Calu3 (cell line): ENCODE results near the gene RXYLT1. TPM values are rescaled to one million over a fixed set of nuclear protein-coding genes. Genes with fewer than 3 reads are reported as not detected.
A peak's percentile ranks its signal among the peaks of the same experiment; 100 is the strongest.

ENCODE experiments used
- BruUV-seq: library from RNA; stranded (reverse); fragments of 400-500 nt; replicated peaks from 2 replicates; lab custom pipeline; 2021; lab: Mats Ljungman, UMichigan
- CTCF ChIA-PET: fragments of 300-600 bp; sonication (Branson Sonifier 250); formaldehyde crosslinking; loops from one replicate; lab custom pipeline; 2022; ENCODE audit warnings: antibody characterized with exemption; lab: Charles Lee
- DNase-seq: peaks from one replicate; pipeline ENCODE4 v3.0.0; 2022
- H3K27ac Mint-ChIP-seq: one replicate; pipeline ENCODE4 v1.8.0; 2022; ENCODE audit warnings: mixed read lengths; ENCODE audit not compliant: unreplicated experiment
- H3K27me3 Mint-ChIP-seq: one replicate; pipeline ENCODE4 v1.8.0; 2022; ENCODE audit warnings: mixed read lengths; ENCODE audit not compliant: unreplicated experiment
- H3K36me3 Mint-ChIP-seq: one replicate; pipeline ENCODE4 v1.8.0; 2022; ENCODE audit warnings: mild to moderate bottlenecking, moderate library complexity, mixed read lengths; ENCODE audit not compliant: insufficient read depth, unreplicated experiment
- H3K4me1 Mint-ChIP-seq: one replicate; pipeline ENCODE4 v1.8.0; 2022; ENCODE audit warnings: mild to moderate bottlenecking, low read depth, mixed read lengths; ENCODE audit not compliant: unreplicated experiment
- H3K4me3 Mint-ChIP-seq: one replicate; pipeline ENCODE4 v1.8.0; 2022; ENCODE audit warnings: mild to moderate bottlenecking, low read depth, moderate library complexity, mixed read lengths; ENCODE audit not compliant: unreplicated experiment
- H3K9me3 Mint-ChIP-seq: one replicate; pipeline ENCODE4 v1.8.0; 2022; ENCODE audit warnings: low read depth, mixed read lengths; ENCODE audit not compliant: unreplicated experiment
- CTCF ChIP-seq: fragments of 200-600 bp; IDR thresholded peaks from one replicate; pipeline ENCODE4 v1.8.0; 2022; ENCODE audit warnings: antibody characterized with exemption; ENCODE audit not compliant: unreplicated experiment
- intact Hi-C: fragments of 100-400 bp; cut with micrococcal nuclease; formaldehyde crosslinking; loops from one replicate; pipeline ENCODE4 v1.10.0; 2022; ENCODE audit not compliant: unreplicated experiment
- total RNA-seq: library from RNA; stranded (reverse); gene quantifications from 2 replicates; pipeline ENCODE4 v1.2.3, GENCODE V29; 2022

The RXYLT1 gene
- total RNA-seq, 1 experiment from 2014 or later, result 28.6 TPM

GRCh38 chr12:63844391-63845341 lies 65.0 kb downstream of the RXYLT1 start, which contains the start of gene SRGAP1:
SRGAP1 (plus strand) TSS chr12:63844700; CDS start chr12:63844817, 117 bp downstream.
- Mint-ChIP-seq H3K36me3 (peaks cover 29% of the 10 kb centered on the region), H3K27me3 (no peaks in the 10 kb centered on the region), H3K4me3 (peak within 1 kb of the TSS; percentile 97), H3K27ac (peak within 1 kb of the TSS; percentile 93), H3K9me3 (no peaks in the 10 kb centered on the region), H3K4me1 (peaks cover 27% of the 10 kb centered on the region)
- intact Hi-C loops, result loop anchor here (1.0 to 5.0 kb wide), 3 partner anchors 74 to 337 kb away; no protein-coding TSS in a partner anchor
- peak; percentile 61 for DNase-seq
- no peak for TF ChIP-seq CTCF
- TSS peak; percentile 55 for BruUV-seq
- CTCF ChIA-PET, result interaction anchor here (0.5 to 2.5 kb wide), 13 partner anchors 9 to 559 kb away, joined by 3 to 18 read pairs (median 3); partner anchors contain the start of genes KICS2 and XPOT

GRCh38 chr12:63845726-63846125 lies 66.0 kb downstream of the RXYLT1 start:
- peaks cover 29% of the 10 kb centered on the region for H3K36me3 Mint-ChIP-seq
- intact Hi-C loops, result loop anchor here (1.0 to 5.0 kb wide), 5 partner anchors 73 to 336 kb away; no protein-coding TSS in a partner anchor
- peak overlapping the region; percentile 93 for H3K27ac Mint-ChIP-seq
- no peaks in the 10 kb centered on the region for H3K27me3 Mint-ChIP-seq
- H3K9me3 Mint-ChIP-seq, result no peaks in the 10 kb centered on the region
- H3K4me3 Mint-ChIP-seq, result peak overlapping the region; percentile 97
- no TSS peak for BruUV-seq
- no peak for TF ChIP-seq CTCF
- DNase-seq, result no peak
- H3K4me1 Mint-ChIP-seq, result peaks cover 33% of the 10 kb centered on the region
- CTCF ChIA-PET, result interaction anchor here (1.6 to 2.5 kb wide), 3 partner anchors 56 to 336 kb away, joined by 3 to 18 read pairs (median 14); no protein-coding TSS in a partner anchor

- CTCF ChIA-PET, result interaction anchor here (2.2 kb wide), 1 partner anchor 71 kb away, joined by 14 read pairs; no protein-coding TSS in a partner anchor
- peak; percentile 43 for DNase-seq
- no peaks in the 10 kb centered on the region for H3K9me3 Mint-ChIP-seq
- peak overlapping the region; percentile 97 for H3K4me3 Mint-ChIP-seq
- peaks cover 29% of the 10 kb centered on the region for H3K36me3 Mint-ChIP-seq
- no peak for TF ChIP-seq CTCF
- no peaks in the 10 kb centered on the region for H3K27me3 Mint-ChIP-seq
- intact Hi-C loops, result loop anchor here (2.0 to 5.0 kb wide), 3 partner anchors 132 to 241 kb away; no protein-coding TSS in a partner anchor
- BruUV-seq, result no TSS peak
- H3K27ac Mint-ChIP-seq, result peak overlapping the region; percentile 93
- H3K4me1 Mint-ChIP-seq, result peaks cover 33% of the 10 kb centered on the region
These were observed 66.7 kb downstream of the RXYLT1 start for GRCh38 chr12:63846238-63846967.

GRCh38 chr12:63848450-63848849 lies 68.7 kb downstream of the RXYLT1 start:
- CTCF ChIA-PET, result no interaction called here
- no peak for TF ChIP-seq CTCF
- peaks cover 23% of the 10 kb centered on the region for H3K36me3 Mint-ChIP-seq
- H3K27ac Mint-ChIP-seq, result peak overlapping the region; percentile 22
- intact Hi-C loops, result loop anchor here (5.0 kb wide), 1 partner anchor 239 kb away; no protein-coding TSS in a partner anchor
- H3K9me3 Mint-ChIP-seq, result no peaks in the 10 kb centered on the region
- no peak for DNase-seq
- H3K4me1 Mint-ChIP-seq, result peaks cover 33% of the 10 kb centered on the region
- H3K27me3 Mint-ChIP-seq, result no peaks in the 10 kb centered on the region
- no TSS peak for BruUV-seq
- H3K4me3 Mint-ChIP-seq, result peak overlapping the region; percentile 46
